Left ventricle myocardium superior (tissue), 1 donor: ENCODE measurements around the gene EMC10. TPM values are rescaled to one million over a fixed set of nuclear protein-coding genes. Genes with fewer than 3 reads are reported as not detected.
"Not testable (repeated sequence)": the region's sequence is repeated elsewhere in the genome, so short reads cannot be mapped to it uniquely, and the experiment has no call there.

Source experiments
- ATAC-seq: fragments of 200-7000 bp; cut with Tn5 transposase; one replicate; pipeline ENCODE4 v1.9.1; 2020; ENCODE audit warnings: mild to moderate bottlenecking, moderate library complexity
- DNase-seq: peaks from one replicate; pipeline ENCODE4 v3.0.0-alpha.2; 2020
- intact Hi-C: fragments of 100-400 bp; cut with micrococcal nuclease; formaldehyde crosslinking; loops from one replicate; pipeline ENCODE4 v1.11.0; 2022
- long read RNA-seq: library from polyadenylated mRNA; unstranded; transcript quantifications from one replicate; pipeline ENCODE4 v2.0.0, GENCODE V29; 2021
- total RNA-seq: library from RNA; stranded (reverse); fragmentation: NEBNext Ultra II Directional; extraction: Animal tissue kit (Norgen Biotek cat#: 25700); gene quantifications from one replicate; pipeline ENCODE4 v1.2.1, GENCODE V29; 2021
- donor health status: DM: no; HTN: yes; CAD: no; lungs with severe emphysema.

EMC10 gene
- total RNA-seq, result 79.5 TPM
- long read RNA-seq, full-length matches to known transcripts, result 16 of 55 reads
- long read RNA-seq, partial matches to known transcripts, result 0 of 55 reads
- long read RNA-seq, other reads (novel, unspliced or antisense), result 39 of 55 reads

DNA sequence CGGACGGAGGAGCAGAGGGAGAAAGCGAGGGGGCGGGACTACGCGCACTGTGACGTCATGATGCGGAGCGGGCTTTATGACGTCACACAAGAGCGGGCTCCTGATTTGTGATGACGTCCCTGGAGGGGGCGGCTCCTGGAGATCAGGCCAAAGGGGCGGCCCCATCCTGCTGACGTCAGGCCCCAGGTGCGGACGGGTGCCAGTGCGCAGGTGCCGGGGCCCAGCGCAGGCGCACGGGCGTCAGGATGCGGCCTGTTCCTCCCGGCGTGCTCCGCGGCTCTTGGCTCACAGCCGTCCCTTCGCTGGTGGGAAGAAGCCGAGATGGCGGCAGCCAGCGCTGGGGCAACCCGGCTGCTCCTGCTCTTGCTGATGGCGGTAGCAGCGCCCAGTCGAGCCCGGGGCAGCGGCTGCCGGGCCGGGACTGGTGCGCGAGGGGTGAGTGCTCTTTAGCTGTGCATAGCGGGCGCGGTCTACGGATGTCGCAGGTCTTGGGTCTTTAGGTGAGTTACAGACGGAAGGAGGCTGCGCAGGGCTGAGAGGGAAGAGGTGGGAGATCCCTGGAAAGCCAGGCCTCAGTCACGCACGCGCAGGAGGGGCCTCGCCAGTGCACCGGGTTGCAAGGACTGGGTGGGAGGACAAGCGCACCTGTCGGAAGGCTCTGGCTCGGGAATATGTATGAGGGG is at the start of gene EMC10, which contains the start of gene GARIN5A:
TSS of gene EMC10 (plus strand) at position 284 of the 683 bp plus-strand sequence. CDS start at position 322, 38 bp downstream.
TSS of gene GARIN5A (minus strand) at position 625 of the 683 bp plus-strand sequence. CDS start at position 165, 460 bp downstream.
- peak; percentile 95 for DNase-seq
- peak; percentile 96 for ATAC-seq
- intact Hi-C loops, result no loop called here

DNA sequence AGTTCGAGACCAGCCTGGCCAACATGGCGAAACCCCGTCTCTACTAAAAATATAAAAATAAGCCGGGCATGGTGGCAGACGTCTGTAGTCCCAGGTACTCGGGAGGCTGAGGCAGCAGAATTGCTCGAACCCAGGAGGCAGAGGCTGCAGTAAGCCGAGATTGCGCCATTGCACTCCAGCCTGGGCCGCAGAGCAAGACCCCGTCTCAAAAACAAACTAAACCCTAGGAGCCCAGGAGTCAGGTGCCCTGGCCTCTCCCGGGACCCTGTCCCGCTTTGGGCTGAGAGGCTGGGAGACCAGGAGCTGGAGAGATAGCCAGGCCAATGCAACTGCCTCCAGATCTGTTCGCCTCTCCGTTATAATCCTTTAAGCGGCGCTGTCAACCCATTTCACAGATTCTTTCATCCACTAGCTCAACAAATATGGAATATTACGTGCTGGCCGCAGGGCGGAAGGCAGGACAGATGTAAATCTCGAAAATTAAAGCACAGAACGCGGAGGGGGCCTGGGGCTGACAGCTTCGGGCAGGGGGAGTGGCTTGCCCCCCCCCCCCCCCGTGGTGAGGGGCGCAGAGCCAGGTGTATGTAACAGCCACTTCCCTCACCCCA is 48.9 kb upstream of the EMC10 start:
- DNase-seq, result no peak
- no peak for ATAC-seq
- intact Hi-C loops, result no loop called here

DNA sequence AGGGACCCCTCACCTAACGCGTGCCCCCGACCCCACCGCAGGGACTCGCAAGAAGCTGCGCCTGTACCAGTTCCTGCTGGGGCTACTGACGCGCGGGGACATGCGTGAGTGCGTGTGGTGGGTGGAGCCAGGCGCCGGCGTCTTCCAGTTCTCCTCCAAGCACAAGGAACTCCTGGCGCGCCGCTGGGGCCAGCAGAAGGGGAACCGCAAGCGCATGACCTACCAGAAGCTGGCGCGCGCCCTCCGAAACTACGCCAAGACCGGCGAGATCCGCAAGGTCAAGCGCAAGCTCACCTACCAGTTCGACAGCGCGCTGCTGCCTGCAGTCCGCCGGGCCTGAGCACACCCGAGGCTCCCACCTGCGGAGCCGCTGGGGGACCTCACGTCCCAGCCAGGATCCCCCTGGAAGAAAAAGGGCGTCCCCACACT is 48.3 kb upstream of the EMC10 start:
- ATAC-seq, result peak; percentile 63
- intact Hi-C loops, result no loop called here
- peak; percentile 89 for DNase-seq

DNA sequence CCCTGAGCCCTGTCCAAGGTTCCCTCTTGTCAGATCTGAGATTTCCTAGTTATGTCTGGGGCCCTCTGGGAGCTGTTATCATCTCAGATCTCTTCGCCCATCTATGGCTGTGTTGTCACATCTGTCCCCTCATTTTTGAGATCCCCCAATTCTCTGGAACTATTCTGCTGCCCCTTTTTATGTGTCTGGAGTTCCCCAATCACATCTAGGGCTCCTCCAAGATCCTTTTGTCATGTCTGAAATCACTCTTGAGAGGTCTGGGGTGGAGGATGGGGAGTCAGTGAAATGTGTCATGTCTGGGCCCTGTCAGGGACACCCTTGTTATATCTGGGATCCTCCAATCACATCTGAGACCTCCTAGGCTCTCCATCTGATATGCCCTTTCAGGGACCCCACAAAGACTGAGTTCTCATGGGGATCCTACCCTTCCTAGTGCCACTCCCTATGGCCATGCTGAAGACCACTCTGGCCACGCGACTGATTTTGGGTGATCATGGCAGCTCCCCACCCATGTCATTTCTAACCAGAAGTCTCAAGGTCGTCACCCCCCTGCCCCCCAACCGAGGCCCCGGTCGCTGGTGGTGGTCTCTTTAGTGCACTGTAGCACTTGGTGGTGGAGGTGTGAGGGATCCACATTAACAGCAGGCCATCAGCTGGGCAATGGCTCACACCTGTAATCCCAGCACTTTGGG is 47.4 kb upstream of the EMC10 start:
- ATAC-seq, result no peak
- DNase-seq, result no peak
- intact Hi-C loops, result no loop called here

DNA sequence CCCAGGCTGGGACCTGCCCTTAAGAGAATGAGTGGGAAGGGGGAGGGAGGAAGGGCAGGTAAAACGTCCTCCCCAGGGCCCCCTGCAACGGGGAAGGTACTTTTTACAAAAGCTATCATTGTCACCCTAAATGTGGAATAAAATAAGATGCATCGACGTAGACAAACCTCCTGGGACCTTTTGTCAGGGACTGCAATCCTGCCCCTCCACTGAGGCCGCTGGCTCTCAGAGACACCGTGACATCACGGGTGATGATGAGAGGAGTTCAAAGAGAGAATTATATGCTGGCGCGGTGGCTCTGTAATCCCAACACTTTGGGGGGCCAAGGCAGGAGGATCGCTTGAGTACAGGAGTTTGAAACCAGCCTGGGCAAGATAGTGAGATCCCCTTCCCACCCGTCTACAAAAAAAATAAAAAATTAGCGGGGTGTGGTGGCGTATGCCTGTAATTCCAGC is 45.4 kb upstream of the EMC10 start:
- ATAC-seq (no peak), DNase-seq (no peak)
- intact Hi-C loops, result no loop called here

DNA sequence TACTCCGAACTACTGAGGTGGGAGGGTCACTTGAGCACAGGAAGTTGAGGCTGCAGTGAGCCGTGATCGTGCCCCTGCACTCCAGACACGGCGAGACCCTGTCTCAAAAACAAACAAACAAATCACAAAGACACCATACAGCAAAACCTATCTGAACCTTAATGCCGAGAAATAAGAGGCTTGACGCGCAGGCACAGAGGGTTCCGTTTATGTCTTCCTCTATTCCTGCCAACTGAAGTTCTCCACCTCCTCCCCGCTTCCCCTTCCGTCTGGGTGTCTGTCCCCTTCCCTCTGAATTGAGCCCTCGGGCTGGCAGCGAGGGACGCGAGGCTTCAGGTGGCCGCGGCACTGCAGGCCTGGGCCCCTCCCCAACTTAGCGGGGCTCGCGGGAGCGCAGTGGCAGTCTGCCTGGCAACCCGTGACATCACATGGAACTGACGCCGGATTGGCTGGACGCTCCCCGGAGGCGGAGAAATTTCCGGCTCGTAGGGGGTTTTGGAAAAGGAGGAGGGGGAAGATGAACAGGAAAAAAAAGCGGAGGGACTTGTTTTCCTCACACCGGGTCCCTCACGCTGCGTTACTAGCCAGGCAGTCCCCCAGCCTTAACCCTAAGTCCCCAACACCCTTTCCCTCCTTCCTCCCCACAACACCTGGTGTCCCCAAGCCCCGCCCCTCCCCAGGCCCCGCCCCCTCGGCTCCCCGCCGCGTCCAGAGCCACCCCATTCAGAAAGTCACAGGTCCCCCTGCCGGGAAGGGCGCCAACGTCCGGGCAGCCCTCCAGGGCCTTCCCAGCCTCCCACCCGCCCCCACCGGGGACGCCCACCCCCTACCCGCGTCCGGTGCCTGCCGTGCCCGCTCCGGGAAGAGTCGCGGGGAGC is 44.7 kb upstream of the EMC10 start:
- intact Hi-C loops, result no loop called here
- DNase-seq, result peak; percentile 90
- peak; percentile 94 for ATAC-seq

DNA sequence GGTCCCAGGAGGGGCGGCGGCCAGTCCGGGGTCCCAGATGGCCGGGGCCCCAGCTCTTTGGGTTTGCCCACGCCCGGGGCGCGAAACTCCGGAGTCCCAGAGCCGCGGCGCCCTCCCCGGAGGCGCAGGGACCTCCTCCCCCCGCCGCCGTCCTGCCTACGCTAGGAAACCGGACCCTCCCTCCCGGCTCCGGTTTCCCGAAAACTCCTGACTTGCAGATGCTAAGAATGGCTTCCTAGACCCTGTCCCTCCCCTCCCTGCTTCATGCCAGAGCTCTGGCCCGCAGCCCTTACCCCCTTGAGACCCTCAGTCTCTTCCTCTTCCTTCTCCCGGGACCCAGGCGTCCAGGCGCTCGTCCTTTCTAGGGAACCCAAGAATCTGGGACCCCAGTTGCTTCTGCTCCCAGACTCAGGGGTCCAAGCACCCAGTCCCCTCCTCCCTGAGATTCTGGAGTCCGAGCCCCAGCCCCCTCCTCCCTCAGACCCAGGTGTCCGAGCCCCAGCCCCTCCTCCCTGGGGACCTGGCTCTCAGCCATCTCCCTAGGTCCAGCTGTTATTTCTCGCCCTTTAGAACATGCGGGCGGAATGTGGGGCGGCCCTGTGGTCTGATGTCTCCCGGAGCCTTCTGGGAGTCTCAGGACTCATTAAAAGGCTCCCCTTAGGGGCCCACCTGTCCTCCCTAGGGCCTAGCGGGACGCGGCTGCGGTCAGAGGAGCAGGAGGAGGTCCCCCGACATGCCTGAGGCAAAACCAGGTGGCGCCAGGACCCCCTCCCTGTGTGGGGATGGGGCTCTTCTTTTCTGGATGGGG is 43.9 kb upstream of the EMC10 start, which contains the start of gene MYBPC2:
TSS of gene MYBPC2 (plus strand) at position 672 of the 808 bp plus-strand sequence. CDS start at position 734, 62 bp downstream.
- peak; percentile 3 for ATAC-seq
- DNase-seq, result no peak

DNA sequence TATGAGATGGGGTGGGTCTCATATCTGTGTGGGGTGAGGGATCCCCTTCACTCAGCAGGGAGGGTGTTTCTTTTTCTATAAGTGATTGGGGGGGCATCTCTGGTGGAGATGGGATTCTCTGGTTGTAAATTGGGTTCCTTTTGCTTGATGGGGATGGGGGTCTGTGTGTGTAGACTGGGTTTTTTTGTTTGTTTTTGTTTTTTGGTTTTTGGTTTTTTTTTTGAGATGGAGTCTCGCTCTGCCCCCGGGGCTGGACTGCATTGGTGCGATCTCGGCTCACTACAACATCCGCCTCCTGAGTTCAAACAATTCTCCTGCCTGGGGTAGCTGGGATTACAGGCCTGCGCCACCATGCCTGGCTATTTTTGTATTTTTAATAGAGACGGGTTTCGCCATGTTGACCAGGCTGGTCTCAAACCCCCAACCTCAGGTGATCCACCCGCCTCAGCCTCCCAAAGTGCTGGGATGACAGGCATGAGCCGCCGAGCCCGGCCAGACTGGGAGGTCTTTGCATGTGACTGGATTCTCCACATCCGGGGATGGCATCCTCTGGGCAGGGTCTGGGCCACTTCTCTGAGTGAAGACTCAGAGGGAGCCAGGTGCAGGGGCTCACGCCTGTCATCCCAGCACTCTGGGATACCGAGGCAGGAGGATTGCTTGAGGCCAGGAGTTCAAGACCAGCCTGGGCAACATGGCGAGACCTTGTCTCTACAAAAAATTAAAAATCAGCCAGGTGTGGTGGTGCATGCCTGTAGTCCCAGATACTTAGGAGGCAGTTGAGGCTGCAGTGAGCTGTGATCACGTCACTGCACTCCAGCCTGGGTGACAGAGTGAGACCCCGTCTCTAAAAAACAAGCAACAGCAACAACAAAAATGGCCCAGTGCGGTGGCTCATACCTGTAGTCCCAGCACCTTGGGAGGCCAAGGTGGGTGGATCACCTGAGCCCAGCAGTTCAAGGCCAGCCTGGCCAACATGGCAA is 42.8 kb upstream of the EMC10 start:
- ATAC-seq (no peak), DNase-seq (no peak)
- intact Hi-C loops, result no loop called here

More for the DNA sequence above, 43.9 kb upstream of the EMC10 start, which contains the start of gene MYBPC2:
- intact Hi-C loops, result no loop called here

DNA sequence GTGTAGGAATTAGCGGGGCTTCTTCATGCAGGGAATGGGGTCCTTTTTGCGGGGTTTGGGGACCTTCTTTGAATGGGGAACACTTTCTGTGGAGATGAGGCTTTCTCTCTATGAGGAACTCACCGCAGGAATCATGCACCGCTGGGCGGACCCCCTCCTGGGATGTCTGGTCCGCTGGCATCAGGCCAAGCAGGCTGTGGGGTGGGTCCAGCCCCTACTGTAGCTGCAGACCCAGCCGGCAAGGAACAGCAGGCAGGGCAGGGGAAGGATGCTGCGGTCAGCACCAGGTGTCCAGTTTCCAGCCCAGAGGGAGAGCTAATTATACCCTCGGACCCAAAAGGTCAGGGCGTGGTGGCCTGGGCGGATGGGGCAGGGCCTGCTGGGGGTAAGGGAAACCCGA is 41.8 kb upstream of the EMC10 start:
- DNase-seq, result no peak
- intact Hi-C loops, result no loop called here
- no peak for ATAC-seq

DNA sequence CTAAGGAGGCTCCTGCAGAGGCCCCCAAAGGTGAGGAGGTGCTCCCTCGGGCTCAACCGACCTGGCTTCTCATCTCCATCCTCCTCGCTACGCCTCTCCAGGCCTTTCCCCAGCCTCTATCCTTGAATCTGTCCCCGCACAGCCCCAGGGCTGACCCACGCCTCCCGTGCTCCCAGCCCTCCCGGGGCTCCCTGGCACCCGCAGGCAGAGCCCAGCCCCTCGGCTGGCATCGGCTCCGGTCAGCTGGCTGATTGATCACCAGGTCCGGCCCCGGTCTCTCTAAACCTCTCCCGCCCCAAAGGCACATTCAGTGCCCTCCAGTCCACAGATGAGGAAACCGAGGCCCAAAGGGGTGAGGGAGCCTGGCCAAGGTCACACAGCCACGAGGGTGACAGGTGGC is 41.1 kb upstream of the EMC10 start:
- DNase-seq, result no peak
- ATAC-seq, result no peak
- intact Hi-C loops, result no loop called here

DNA sequence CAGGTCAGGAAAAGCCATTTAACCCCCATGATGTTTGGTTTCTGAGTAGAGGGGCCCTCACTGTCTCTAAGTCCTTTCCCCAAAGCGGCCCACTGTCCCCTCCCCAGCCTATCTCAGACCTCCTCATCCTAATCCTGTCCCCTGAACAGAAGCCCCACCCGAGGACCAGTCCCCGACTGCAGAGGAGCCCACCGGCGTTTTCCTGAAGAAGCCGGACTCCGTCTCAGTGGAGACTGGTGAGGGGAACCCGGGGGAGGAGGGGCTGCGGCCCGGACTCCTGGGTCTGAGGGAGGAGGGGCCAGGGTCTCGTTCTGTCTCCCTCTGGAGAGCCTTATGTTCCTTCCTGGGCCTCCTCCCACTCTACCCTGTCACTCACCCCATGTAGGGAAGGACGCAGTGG is 40.7 kb upstream of the EMC10 start:
- intact Hi-C loops, result no loop called here
- ATAC-seq (no peak), DNase-seq (no peak)

DNA sequence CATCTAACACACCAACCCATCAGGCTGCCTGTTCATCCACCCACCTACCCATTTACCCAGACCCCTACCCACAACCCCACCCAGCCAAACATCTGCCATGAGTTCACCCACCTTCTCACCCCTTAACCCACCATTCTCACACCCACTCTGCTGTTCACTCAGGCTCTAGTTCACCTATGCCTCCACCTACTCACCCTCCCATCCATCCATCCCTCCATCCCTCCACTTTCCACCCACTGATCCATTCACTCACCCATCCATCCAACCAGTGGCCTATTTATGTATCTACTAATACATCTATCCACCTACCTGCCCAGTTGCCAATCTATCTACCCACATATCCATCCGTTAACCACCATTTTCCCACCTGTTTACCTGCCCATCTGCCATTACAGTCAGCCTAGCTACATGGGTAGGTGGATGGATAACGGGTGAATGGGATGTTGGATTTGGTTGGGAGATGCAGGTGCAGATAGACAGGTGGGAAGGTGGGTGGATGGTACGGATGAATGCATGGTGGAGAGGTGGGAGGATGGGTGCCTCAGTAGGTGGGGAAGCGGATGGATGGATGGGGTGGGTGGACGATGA is 38.4 kb upstream of the EMC10 start:
- DNase-seq (no peak), ATAC-seq (no peak)
- intact Hi-C loops, result no loop called here

DNA sequence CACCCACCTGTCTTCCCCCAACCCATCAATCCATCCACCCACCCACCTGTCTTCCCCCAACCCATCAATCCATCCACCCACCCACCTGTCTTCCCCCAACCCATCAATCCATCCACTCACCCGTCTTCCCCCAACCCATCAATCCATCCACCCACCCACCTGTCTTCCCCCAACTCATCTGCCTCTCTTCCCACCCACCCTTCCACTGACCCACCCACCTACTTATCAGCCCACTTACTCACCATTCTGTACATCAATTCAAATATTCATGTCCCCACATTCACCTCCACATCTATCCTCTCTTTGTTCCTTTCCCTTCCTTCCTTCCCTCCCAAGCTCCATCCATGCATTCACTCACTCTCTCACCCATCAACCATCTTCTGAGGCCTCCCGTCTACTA is 37.2 kb upstream of the EMC10 start:
- ATAC-seq, DNase-seq, intact Hi-C loops: not testable (repeated sequence)

DNA sequence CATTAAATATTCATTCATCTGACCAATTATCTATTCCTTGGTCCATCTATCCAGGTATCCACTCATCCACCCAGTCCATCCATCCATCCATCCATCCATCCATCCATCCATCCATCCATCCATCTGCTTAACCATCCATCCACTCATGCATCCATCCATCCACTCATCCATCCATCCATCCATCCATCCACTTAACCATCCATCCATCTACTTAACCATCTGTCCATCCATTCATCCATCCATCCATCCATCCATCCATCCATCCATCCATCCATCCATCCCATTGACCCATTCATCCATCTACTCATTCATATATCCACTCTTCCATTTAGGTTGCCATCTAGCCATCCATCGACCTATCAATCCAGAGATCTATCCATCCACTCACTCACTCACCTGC is 32.2 kb upstream of the EMC10 start:
- ATAC-seq, result no peak
- no peak for DNase-seq
- intact Hi-C loops, result no loop called here

DNA sequence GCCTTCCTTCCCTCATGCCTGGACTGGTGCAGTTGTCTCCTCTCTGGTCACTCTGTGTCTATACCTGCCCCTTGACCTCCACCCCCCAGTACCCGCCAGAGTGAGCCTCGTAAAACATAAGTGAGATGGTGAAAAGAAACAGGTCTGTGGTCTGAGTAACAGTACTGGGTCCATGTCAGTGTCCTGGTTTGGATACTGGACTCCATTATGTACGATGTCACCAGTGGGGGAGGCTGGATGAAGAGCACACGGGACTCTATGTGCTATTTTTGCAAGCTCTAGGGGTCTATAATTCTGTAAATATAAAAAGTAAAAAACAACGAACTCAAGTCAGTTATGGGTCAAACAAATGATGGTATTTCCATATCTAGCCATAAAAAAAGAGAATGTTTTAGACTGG is 29.3 kb upstream of the EMC10 start:
- intact Hi-C loops, result no loop called here
- ATAC-seq (no peak), DNase-seq (no peak)

DNA sequence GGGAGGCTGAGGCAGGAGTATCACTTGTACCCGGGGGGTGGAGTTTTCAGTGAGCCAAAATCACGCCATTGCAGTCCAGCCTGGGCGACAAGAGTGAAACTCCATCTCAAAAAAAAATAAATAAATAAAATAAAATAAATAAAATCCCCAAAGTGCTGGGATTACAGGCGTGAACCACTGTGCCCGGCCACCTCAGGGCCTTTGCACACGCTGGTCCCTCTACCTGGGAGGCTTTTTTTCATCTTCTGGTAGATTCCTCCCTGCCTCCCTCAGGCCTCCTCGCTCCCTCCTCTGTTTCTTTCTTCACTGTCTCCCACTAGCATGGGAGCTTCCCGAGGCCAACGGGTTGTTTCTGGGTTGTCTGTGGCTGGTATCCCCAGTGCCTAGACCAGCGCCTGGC is 28.6 kb upstream of the EMC10 start:
- DNase-seq (no peak), ATAC-seq (no peak)
- intact Hi-C loops, result no loop called here
